ENCODE data around the gene ARPC1A. TPM values are rescaled to one million over a fixed set of nuclear protein-coding genes. Genes with fewer than 3 reads are reported as not detected.
A peak's percentile ranks its signal among the peaks of the same experiment; 100 is the strongest.
"Not testable (repeated sequence)": the region's sequence is repeated elsewhere in the genome, so short reads cannot be mapped to it uniquely, and the experiment has no call there.

ARPC1A gene
- total RNA-seq, 2 donors from 2014 or later = 76.3 to 99.5 TPM

- H3K4me1 ChIP-seq (ENCODE audit: control insufficient read depth in 1 of 2, low read depth in 2 of 2) = peaks cover 10 to 35% of the 10 kb centered on the region in 2 donors
- DNase-seq (ENCODE audit: low spot score) = no peak
- H3K36me3 ChIP-seq = peaks cover 37% of the 10 kb centered on the region
- H3K4me3 ChIP-seq = no peak overlapping the region
- H3K9me3 ChIP-seq = no peaks in the 10 kb centered on the region
- peak overlapping the region; percentile 88 to 94 for H3K27ac ChIP-seq
- no peak for TF ChIP-seq CTCF (IDR thresholded peaks at IDR 0.05)
- ATAC-seq (ENCODE audit: insufficient number of reproducible peaks, low FRiP score, low read depth) = no peak
- no peaks in the 10 kb centered on the region for H3K27me3 ChIP-seq (replicated peaks; ENCODE audit: insufficient read depth)
Measured at GRCh38 chr7:99339595-99339994, 13.9 kb downstream of the ARPC1A start.

- peak; percentile 53 for ATAC-seq (ENCODE audit: insufficient number of reproducible peaks, low FRiP score, low read depth)
- TF ChIP-seq CTCF (IDR thresholded peaks at IDR 0.05) = no peak
Measured at GRCh38 chr7:99340659-99341058, 15.0 kb downstream of the ARPC1A start.

GRCh38 chr7:99344061-99344647 lies 18.5 kb downstream of the ARPC1A start:
- no peak for ATAC-seq (ENCODE audit: insufficient number of reproducible peaks, low FRiP score, low read depth)
- Histone ChIP-seq H3K9me3 (no peaks in the 10 kb centered on the region), H3K27ac (peak overlapping the region; percentile 34 to 72), H3K4me1 (ENCODE audit: control insufficient read depth in 1 of 2, low read depth in 2 of 2) (peaks cover 20 to 49% of the 10 kb centered on the region in 2 donors), H3K27me3 (replicated peaks; ENCODE audit: insufficient read depth) (no peaks in the 10 kb centered on the region), H3K4me3 (no peak overlapping the region), H3K36me3 (peaks cover 27% of the 10 kb centered on the region)
- DNase-seq (ENCODE audit: low spot score) = no peak
- TF ChIP-seq CTCF (IDR thresholded peaks at IDR 0.05) = no peak

More at GRCh38 chr7:99340659-99341058, 15.0 kb downstream of the ARPC1A start:
- Histone ChIP-seq H3K4me3 (no peak overlapping the region), H3K9me3 (no peaks in the 10 kb centered on the region), H3K27ac (peak overlapping the region; percentile 88 to 94), H3K4me1 (ENCODE audit: control insufficient read depth in 1 of 2, low read depth in 2 of 2) (peaks cover 18 to 45% of the 10 kb centered on the region in 2 donors), H3K36me3 (peaks cover 35% of the 10 kb centered on the region), H3K27me3 (replicated peaks; ENCODE audit: insufficient read depth) (no peaks in the 10 kb centered on the region)
- DNase-seq (ENCODE audit: low spot score) = no peak

GRCh38 chr7:99350641-99351040 lies 24.9 kb downstream of the ARPC1A start:
- not testable (repeated sequence) for DNase-seq (ENCODE audit: low spot score); H3K4me3 ChIP-seq; ATAC-seq (ENCODE audit: insufficient number of reproducible peaks, low FRiP score, low read depth); H3K27ac ChIP-seq; H3K4me1 ChIP-seq (ENCODE audit: control insufficient read depth in 1 of 2, low read depth in 2 of 2); H3K27me3 ChIP-seq (replicated peaks; ENCODE audit: insufficient read depth); H3K9me3 ChIP-seq
- peaks cover 61% of the 10 kb centered on the region for H3K36me3 ChIP-seq

GRCh38 chr7:99352247-99352646 lies 26.5 kb downstream of the ARPC1A start:
- Histone ChIP-seq H3K4me1 (ENCODE audit: control insufficient read depth in 1 of 2, low read depth in 2 of 2) (no peaks in the 10 kb centered on the region), H3K27ac (no peak overlapping the region), H3K27me3 (replicated peaks; ENCODE audit: insufficient read depth) (no peaks in the 10 kb centered on the region), H3K4me3 (no peak overlapping the region), H3K36me3 (peaks cover 72% of the 10 kb centered on the region), H3K9me3 (no peaks in the 10 kb centered on the region)
- TF ChIP-seq CTCF (IDR thresholded peaks at IDR 0.05) = no peak
- no peak for DNase-seq (ENCODE audit: low spot score)
- no peak for ATAC-seq (ENCODE audit: insufficient number of reproducible peaks, low FRiP score, low read depth)

GRCh38 chr7:99355098-99355497 lies 29.4 kb downstream of the ARPC1A start:
- no peaks in the 10 kb centered on the region for H3K27me3 ChIP-seq (replicated peaks; ENCODE audit: insufficient read depth)
- no peak for DNase-seq (ENCODE audit: low spot score)
- H3K4me3 ChIP-seq = no peak overlapping the region
- H3K36me3 ChIP-seq = peaks cover 85% of the 10 kb centered on the region
- H3K27ac ChIP-seq = no peak overlapping the region
- ATAC-seq (ENCODE audit: insufficient number of reproducible peaks, low FRiP score, low read depth) = no peak
- no peaks in the 10 kb centered on the region for H3K9me3 ChIP-seq
- no peaks in the 10 kb centered on the region for H3K4me1 ChIP-seq (ENCODE audit: control insufficient read depth in 1 of 2, low read depth in 2 of 2)
- no peak for TF ChIP-seq CTCF (IDR thresholded peaks at IDR 0.05)
